GM23248 (cell line): Measurements from ENCODE around the gene METTL8.

Experiments
- EZH2 ChIP-seq: fragments of 200-600 bp; sonication (generic); IDR thresholded peaks from 2 replicates; pipeline ENCODE4 v1.6.1; 2018; ENCODE audit warnings: antibody characterized with exemption, mild to moderate bottlenecking; ENCODE audit not compliant: insufficient read depth, poor library complexity, severe bottlenecking
- EZH2phosphoT487 ChIP-seq: fragments of 200-600 bp; sonication (generic); IDR thresholded peaks from 2 replicates; pipeline ENCODE4 v1.6.1; 2018; ENCODE audit warnings: antibody characterized with exemption, moderate library complexity, mild to moderate bottlenecking, low read depth; ENCODE audit not compliant: insufficient read depth

- TF ChIP-seq EZH2phosphoT487 (no peak), EZH2 (no peak)
Measured at GRCh38 chr2:171383134-171383533, 50.7 kb downstream of the METTL8 start.
